HG02642 (cell line): ENCODE measurements around the gene SRGAP1.

Experiments
- ATAC-seq: cut with Tn5 transposase; IDR thresholded peaks from one replicate; pipeline ENCODE4 v1.9.1; 2021; ENCODE audit warnings: mild to moderate bottlenecking; ENCODE audit not compliant: unreplicated experiment, poor library complexity

SRGAP1 gene

DNA sequence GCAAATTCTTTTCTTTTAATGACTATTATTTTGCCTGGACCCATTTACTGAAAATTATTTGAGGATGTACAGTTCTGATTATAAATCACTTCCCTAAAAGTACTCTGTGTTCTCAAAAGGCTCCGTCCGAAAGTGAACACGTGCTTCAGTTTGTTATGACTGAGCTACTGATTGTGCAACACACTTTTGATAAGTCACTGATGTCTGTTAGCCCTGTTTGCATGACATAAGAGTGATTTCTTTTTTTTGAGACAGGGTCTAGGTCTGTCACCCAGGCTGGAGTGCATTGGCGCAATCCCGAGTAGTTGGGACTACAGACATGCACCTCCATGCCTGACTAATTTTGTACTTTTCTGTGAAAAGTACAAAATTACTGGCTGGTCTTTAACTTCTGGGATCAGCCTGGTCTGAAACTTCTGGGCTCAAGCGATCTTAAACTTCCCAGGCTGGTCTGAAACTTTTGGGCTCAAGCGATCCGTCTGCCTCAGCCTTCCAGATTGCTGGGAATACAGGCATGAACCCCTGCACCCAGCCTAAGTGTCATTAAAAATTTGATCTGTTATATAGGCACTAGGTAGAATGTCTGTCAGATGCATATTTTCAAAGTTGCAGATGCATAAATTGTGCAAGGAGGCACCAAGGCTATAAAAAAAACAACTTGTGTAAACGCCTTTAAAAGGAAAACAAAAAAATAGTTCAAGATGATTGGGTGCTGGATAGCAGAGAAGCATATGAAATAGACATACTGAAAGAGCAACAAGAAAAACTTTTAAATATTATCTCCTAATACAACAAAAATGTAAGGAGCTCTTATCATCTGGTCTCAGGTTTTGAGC, 111.5 kb downstream of the SRGAP1 start:
- ATAC-seq: no peak

DNA sequence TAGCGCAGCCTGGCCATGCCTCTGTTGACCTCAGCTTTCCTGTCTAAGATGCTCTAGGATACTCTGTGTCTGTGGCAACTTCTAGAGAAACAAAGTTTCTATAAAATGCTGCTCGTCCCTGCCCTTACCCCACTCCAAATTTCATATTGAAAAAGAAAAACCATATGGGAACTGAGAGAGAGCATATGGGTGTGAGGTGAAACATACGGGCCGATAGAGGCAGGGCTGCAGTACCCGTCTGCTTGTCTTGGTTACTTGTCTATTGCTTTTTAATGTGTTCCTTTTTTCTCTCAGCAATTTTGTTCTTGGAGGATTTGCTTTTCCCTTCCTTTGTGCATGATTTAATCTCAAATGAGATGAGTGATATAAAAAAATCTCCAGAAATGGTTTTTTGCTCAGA, 113.0 kb downstream of the SRGAP1 start:
- ATAC-seq: no peak

DNA sequence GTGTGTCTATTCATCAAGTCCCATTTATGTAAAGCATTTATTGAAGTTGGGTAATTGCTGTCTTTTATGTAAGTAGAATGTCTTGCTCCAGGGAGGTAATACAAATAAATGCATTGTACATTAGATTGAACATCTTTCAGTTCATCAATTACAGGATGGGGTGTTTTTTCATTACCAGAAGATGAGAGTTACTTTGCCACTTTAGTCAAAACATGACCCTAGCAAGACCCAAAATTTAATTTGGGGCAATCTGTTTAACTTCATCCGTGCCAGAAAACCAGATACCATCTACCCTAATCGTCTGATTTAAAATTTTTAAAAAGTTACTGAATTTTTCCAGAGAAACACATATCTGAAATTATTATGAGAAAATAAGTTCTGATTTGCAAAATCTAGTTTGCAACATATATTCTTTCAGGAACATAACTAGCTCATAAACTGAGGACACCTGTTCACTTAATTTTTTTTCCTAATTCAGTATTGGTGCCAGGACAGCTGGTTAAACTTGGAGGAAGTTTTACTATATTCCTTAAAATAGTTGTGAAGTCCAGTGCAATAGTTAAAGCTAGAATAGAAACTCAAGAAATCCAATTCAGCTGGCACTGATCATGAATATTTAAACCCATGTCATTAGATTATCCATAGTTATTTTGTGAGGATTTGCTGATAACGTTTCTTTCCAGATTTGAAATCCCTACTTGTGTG, 114.5 kb downstream of the SRGAP1 start:
- ATAC-seq: no peak

DNA sequence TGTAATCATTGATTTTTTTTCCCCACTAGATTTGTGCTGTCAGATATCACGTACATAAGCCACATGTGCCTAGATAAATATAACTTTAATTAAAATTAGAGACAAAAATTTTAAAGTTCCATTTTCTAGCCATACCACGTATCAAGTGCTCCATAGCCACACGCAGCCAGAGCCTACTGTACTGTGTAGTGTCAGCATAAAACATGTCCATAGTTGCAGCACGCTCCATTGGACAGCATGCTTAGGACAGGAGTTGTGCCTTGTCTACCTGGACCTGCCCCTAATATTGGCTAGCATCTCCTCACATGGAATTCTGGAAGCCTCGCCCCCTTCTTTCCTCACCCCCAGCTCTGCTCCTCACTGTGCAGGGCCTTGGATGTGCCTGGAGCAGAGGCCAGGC, 116.5 kb downstream of the SRGAP1 start:
- no peak for ATAC-seq

DNA sequence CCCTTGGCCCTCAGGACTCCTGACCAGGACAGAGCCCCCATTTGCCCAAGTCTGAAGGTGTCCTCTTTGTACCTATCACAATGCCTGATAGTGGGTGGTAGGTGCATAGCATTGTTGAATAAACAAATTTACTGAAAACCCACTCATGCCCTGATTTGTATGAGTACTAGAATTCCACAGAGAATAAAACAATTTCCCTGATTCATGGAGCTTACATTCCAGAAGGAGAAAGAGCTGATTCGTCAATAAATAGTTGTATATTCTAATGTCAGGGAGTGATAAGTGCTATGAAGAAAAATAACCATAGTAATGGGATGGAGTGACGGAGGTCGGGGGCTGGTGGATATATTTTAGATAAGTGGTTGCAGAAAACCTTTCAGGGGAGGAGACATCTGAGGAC, 117.0 kb downstream of the SRGAP1 start:
- ATAC-seq: no peak

DNA sequence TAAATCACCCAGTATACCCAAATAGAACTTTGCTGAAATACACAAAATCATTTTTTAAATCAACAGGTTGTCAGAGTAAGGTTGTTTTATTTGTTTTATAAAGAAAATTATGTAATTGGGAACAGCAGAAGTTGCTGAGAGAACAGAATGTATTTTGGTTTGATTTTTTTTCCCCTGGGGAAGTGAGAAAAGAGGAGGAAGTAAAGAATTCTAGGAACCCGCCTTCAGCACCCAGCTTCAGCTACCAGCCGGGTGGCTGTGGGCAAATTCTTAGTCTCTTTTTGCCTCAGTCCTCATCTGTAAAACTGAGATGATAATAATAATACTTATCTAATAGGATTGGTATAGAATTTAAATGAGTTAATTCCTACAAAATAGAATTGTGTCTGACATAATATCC, 119.4 kb downstream of the SRGAP1 start:
- ATAC-seq: no peak

DNA sequence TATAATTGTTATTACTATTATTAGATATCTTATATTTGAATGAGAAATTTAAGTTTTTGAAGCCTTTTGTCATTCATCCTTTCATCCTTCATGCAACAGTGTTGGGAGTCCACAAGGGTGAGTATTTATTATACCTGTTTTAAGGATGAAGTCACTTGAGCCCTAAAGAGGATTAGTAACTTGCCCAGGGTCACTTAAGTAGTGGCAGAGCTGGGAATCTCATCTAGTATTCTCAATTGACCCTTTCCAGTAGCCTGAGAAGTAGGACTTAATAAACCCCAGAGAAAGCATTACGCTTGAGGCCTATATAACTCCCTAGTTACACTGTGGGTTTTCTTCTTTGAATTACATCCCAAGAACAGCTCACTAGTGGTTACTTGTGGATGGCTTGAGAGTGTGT, 119.8 kb downstream of the SRGAP1 start:
- ATAC-seq: no peak

DNA sequence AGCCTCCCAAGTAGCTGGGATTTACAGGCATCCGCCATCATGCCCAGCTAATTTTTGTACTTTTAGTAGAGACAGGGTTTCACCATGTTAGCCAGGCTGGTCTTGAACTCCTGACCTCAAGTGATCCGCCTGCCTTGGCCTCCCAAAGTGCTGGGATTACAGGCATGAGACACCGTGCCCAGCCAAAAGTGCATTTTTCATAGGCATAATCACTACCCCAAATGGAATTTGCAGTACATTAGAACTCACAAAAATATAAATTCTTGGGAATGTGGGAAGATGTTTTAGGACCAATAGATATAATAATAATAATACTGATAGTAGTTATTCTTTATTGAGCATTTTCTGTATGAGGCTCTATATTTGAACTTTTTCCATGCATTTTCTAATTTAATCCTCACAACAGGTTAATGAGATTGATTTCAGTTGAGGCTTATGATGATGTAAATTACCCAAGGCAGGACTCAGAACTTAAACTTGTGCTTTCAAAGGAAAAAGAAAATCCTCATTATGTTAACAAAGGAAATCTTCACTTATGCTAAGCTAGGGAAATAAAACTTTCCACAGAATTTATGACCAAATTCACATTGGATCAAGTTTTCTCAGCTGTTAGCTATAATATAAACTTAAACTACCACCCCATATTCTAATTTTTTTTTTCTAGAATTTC, 121.6 kb downstream of the SRGAP1 start:
- no peak for ATAC-seq

DNA sequence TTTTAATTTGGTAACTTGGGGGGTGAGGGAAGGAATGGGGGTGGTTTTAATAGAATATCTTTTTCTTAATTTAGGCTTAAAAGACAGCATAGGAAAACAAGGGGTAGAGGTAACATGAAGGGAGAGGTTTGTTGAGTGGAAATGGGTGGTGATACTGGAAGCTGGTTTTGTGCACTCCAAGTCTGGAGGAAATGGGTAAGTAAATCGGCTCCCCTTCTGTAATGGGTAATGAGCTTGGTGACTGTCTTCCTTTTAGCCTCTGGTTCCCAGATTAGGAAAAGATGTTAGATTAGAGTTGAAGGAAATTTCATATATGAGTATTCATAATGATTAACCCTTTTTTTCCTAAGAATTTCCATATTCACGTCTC, 122.1 kb downstream of the SRGAP1 start:
- ATAC-seq: no peak

DNA sequence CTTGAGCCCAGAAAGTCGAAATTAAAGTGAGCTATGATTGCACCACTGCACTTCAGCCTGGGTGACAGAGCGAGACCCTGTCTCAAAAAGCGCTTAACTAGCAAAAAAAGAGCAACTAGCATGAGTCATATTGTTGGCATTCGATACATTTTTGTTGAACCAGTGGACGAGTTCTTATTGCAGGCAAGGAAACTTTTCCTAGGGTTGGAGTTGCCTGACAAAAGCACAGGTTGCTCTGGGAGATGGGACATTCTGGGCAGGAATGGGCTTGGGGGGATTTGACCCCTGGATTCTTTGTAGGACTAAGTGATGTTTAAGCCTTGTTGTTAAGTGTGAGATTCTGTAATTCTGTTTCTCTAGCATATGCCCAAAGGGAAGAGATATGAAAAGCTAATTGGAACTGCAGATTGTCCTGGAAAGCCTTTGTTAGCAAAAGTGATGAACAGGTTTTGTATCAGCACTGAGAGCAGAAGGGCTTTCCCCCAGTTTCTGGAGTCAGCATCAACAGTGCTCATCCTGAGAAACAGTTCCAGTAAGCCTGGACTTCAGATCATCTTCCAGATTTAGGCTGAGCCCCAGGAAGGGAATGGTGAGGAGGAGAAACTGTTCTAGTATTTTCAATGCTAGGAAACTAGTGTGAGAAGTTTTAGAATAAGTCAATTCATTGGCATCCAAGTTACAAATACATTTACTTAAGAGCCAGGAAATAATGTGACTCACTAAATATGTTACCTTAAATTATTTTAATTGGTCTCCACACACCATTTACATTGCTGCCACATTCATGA, 123.1 kb downstream of the SRGAP1 start:
- ATAC-seq: no peak

DNA sequence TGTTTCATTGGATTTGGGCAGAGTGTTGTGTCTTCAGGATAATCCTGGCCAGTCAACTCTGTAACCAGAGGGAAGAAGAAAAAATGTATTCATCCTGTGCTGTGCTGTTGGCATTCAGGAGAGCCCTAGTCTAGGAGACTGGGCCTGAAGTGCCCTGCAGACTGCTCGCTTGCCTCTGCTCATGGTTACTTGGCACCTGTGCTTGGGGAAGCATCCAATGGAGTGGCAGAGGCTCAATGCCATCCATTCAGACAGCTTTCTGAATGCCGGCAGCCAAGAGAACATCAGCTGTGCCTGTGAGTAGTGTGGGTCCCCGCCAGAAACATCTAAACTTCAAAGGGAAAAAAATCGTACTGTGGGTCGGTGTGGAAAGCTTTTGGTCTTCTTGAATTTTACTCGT, 124.2 kb downstream of the SRGAP1 start:
- ATAC-seq: no peak

DNA sequence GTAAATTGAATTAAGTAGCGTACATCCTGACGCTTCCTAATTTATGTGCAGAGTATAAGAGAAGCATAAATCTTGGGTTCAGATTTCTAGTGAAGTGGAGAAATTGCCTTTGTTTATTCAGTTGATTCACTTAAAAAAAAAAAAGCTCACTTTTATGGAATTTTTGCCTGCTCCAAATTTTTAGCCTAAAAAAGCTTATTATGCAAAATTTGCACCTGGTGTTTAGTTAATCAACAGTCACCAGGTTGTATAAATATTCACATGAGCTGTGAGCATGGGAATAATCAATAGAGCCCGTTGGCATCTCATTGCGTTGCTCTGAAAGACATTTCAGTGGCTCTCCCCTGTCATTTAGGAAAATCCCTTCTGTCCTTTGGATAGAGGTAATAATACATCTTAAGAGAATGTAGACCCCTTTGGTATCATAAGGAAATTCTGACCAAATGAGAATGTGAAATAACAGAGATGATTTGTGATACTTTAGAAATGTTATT, 132.4 kb downstream of the SRGAP1 start:
- ATAC-seq: no peak

DNA sequence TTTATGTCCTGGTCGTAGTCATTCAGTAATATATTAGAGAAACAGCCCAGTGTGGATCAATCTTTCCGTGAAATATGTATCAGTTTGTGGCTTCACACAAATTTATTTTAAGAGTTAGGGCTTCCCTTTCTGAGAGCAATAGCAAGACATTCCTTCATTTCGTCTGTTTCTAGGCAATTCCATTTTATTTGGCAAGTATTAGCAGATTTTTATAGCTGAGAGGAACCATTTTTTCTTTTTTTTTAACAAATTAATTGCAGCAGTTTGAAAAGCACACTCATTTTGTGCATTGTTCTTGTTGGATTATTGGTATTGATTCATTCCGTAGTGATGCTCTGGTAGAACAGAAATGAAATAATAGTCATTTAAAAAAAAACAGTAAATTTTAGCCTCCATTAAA, 132.9 kb downstream of the SRGAP1 start:
- ATAC-seq: no peak

DNA sequence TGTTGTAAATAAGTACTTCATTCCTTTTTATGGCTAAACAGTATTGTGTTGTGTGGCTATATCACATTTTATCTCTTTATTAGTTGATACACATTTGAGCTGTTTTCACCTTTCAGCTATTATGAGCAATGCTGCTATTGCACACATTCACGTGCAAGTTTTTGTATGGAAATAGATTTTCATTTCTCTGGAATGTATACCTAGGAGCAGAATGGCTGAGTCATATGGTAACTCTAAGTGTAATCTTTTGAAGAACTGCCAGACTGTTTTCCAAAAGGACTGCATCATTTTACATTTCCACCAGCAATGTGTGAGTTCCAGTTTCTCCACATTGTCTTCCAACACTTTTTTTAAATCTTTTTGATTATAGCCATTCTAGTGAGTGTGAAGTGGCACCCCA, 134.0 kb downstream of the SRGAP1 start:
- ATAC-seq: no peak

DNA sequence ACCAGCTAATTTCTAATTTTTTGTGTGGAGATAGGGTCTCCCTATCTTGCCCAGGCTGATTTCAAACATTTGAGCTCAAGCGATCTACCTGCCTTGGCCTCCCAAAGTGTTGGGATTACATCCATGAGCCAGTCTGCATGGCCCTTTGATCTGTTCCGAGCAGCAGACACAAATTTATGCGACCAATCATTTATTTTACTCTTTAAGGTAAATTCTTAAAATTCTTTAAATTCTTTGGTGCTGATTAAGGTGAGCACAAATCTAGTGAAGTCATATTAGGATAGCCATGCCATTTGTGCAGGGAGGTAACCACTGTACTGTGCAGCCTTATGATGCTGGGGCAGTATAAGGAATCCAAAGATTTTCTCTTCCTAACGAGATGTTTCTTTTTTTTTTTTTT, 135.7 kb downstream of the SRGAP1 start:
- no peak for ATAC-seq

DNA sequence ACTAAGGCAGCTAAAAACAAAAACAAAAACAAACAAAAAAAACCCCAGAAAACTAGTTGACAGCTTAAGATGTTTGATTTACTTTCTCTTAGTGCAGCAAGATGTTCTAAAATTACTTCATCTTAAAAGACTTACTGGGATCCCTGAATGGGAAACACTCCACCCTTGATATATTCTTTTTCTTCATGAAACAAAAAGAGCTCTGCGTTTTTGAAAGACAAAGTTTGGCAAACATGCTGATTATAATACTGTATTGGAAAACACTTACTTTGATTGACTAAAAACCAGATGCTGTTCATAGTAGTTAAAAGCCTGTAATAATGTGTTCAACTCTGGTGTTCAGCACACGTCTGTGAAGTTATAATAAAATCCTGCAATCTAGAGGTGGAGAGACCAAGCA, 136.8 kb downstream of the SRGAP1 start:
- no peak for ATAC-seq

DNA sequence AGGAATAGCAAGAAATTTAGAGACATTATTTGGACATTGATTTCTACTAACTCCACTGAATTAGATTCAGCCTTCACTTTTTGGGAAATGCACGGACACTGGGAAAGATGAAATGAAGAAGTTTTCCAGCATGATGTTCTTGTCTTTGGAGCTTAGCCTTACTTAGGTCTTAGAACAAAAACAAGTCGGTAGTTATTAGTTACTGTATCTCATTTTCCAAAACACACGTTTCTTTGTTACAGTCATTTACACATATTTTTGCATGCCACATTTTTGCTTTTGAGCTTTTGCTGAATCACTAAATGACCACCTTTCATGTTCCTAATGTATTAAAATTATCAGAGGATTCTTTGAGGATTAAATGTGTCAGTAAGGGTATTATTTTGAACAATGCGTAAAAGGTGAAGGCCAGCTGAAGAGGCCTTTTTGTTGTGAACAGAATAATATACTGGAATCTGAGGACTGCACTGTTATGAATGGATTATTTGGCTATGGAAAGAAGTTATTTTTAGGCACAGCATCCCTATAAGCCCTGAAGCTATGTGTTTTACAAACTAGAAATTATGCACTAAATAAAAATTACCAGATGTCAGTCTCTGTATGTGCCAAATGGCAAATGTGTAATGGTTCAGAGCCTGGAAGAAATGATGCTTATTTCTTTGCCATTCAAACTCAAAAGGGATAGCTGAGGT, 138.2 kb downstream of the SRGAP1 start:
- ATAC-seq: no peak

DNA sequence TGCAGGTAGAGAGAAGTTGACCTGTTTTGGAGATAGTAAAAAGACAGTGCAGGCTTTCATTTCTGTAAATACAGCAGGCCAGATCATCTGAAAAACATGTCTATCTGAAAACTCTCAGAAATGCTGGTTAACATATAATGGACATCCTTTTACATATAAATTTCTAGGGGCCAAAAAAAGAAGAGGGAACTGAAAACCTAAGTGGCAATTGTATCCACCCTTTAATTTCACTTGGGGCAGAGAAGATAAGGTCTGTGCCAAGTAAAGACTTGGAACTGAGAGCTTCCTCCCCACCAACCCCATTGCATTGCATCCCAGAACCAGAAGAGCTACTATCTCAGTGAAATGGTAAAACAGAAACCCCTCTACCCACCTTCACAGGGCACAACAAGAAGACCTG, 141.0 kb downstream of the SRGAP1 start:
- peak; percentile 32 for ATAC-seq

DNA sequence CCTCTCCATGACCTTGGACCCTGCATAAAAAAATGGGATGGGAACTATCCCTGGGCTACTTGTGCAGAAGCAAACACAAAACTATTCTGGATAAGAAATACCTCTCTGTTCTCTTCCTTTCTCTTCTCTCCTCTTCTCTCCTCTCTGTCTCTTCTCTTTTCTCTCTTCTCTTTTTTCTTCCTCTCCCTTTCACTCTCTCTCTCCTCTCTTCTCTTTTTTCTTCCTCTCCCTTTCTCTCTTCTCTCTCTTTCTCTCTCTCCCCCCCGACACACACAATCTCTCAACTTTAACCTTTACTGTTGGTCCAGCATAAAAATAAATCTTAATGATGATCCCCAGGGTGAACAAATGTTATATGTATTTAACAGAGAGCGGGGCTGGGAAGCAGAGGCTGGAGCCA, 141.4 kb downstream of the SRGAP1 start:
- no peak for ATAC-seq

DNA sequence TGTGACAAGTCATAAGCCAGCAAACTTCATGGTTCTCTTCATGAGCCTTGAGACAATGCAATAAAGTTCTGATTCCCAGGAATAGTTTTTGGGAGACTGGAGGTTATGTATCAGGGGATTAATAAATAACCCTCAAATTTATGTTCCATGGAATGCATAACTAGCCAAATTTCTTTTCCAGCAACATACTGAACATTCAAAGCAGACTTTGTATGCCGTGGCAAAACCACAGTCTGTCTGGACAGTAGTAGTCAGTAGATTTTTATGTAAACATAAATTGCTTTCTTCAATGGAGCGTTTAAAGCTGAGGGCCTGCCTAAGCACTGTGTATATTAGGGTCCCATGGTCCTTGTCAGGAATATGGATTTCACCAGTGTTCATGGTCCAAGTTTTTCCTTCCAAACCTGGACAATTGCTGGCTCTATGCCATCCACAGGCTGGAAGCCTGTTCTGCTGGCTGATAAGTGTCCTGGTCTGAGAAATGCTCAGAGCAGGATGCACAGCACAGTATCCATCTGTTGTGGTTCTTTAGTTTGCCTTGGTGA, 144.9 kb downstream of the SRGAP1 start:
- no peak for ATAC-seq
